K562 (cell line): Measurements from ENCODE around the gene SLC49A3. TPM values are rescaled to one million over a fixed set of nuclear protein-coding genes. Genes with fewer than 3 reads are reported as not detected.

ENCODE experiments used
- CTCFL ChIP-seq: IDR thresholded peaks from 2 replicates; pipeline ENCODE4 v1.6.1; 2011; ENCODE audit warnings: borderline replicate concordance, low read depth, mild to moderate bottlenecking, moderate library complexity, low read length; ENCODE audit not compliant: insufficient read depth, poor library complexity, severe bottlenecking
- E2F6 ChIP-seq, 2 experiments: IDR thresholded peaks; 2 replicates each; pipeline ENCODE4 v1.6.1; 2011; ENCODE audit warnings: borderline replicate concordance in 1 of 2, control low read depth in 1 of 2, low read depth in 1 of 2, low read length in 1 of 2, mild to moderate bottlenecking in 1 of 2, mixed read lengths in 1 of 2, moderate library complexity in 1 of 2; ENCODE audit not compliant: insufficient read depth in 1 of 2, insufficient read length in 1 of 2, poor library complexity in 1 of 2, severe bottlenecking in 1 of 2; ENCODE audit errors: extremely low read depth in 1 of 2
- HIVEP1 ChIP-seq: fragments of 250-450 bp; sonication (Bioruptor Pico); IDR thresholded peaks from 2 replicates; pipeline ENCODE4 v1.4.0; 2020; ENCODE audit warnings: mild to moderate bottlenecking
- HLTF ChIP-seq: fragments of 450-650 bp; IDR thresholded peaks from 2 replicates; pipeline ENCODE4 v1.6.1; 2016
- JUNB ChIP-seq: fragments of 450-650 bp; formaldehyde crosslinking; conservative IDR thresholded peaks from 2 replicates; pipeline ENCODE4 v1.4.0; 2020; ENCODE audit warnings: mild to moderate bottlenecking
- KLF6 ChIP-seq: fragments of 250-450 bp; sonication (Bioruptor Pico); IDR thresholded peaks from 2 replicates; pipeline ENCODE4 v1.4.0; 2020; ENCODE audit warnings: mild to moderate bottlenecking, moderate library complexity, borderline replicate concordance
- NFYB ChIP-seq: IDR thresholded peaks from 2 replicates; pipeline ENCODE4 v1.6.1; 2011; ENCODE audit warnings: mild to moderate bottlenecking, moderate library complexity; ENCODE audit not compliant: insufficient read length; ENCODE audit errors: extremely low read depth
- RBFOX2 ChIP-seq: fragments of 200-400 bp; formaldehyde crosslinking; IDR thresholded peaks from 2 replicates; pipeline ENCODE4 v1.6.1; 2017; ENCODE audit warnings: low read depth, mild to moderate bottlenecking, low read length, moderate library complexity
- RBM22 ChIP-seq: fragments of 200-400 bp; formaldehyde crosslinking; IDR thresholded peaks from 2 replicates; pipeline ENCODE4 v1.6.1; 2018; ENCODE audit warnings: low read length, low read depth; ENCODE audit not compliant: poor library complexity, severe bottlenecking
- RNF2 ChIP-seq: sonication (generic); IDR thresholded peaks from 2 replicates; pipeline ENCODE4 v1.6.1; 2016
- TFAP4 ChIP-seq: sonication (generic); formaldehyde crosslinking; IDR thresholded peaks from 2 replicates; pipeline ENCODE4 v1.8.0; 2022; ENCODE audit warnings: missing genetic modification reagents, mild to moderate bottlenecking, moderate library complexity, borderline replicate concordance
- ZBTB12 ChIP-seq: fragments of 250-450 bp; sonication (Bioruptor Pico); IDR thresholded peaks from 2 replicates; pipeline ENCODE4 v1.4.0; 2020
- ZBTB2 ChIP-seq: fragments of 450-650 bp; IDR thresholded peaks from 2 replicates; pipeline ENCODE4 v1.6.1; 2016; ENCODE audit warnings: antibody characterized with exemption
- ZNF197 ChIP-seq: fragments of 200-800 bp; sonication (Bioruptor generic); IDR thresholded peaks from 2 replicates; pipeline ENCODE4 v1.6.1; 2016; ENCODE audit warnings: low read depth, missing genetic modification characterization, missing compliant biosample characterization
- ZNF699 ChIP-seq: fragments of 250-450 bp; sonication (Bioruptor Pico); IDR thresholded peaks from 2 replicates; pipeline ENCODE4 v1.8.0; 2021; ENCODE audit warnings: mild to moderate bottlenecking, moderate library complexity; ENCODE audit not compliant: insufficient replicate concordance
- polyA plus RNA-seq, 8 experiments: library from polyadenylated mRNA; depleted of rRNA in 4 of 8; stranded (reverse) in 5 of 8; unstranded in 3 of 8; fragments of >200 nt; fragmentation: Nextera tagmentation in 2 of 8; fragmentation: Illumina TruSeq in 1 of 8; extraction: Ambion mirVana in 2 of 8; extraction: Trizol in 1 of 8; gene quantifications; 2 replicates each; pipeline versions ENCODE4 v1.2.1 to v1.2.3, GENCODE V29; 2011 to 2014; ENCODE audit warnings: inconsistent platforms in 1 of 8, missing spikeins in 1 of 8
- total RNA-seq, 7 experiments: library from RNA; depleted of rRNA in 6 of 7; stranded (reverse); fragments of >200 nt in 6 of 7; fragmentation: Illumina TruSeq in 2 of 7; extraction: Trizol in 2 of 7; gene quantifications; 2 replicates each; pipeline versions ENCODE4 v1.2.1 to v1.2.3, GENCODE V29; 2011 to 2021; ENCODE audit warnings: low replicate concordance in 1 of 7

The SLC49A3 gene
- total and polyA plus RNA-seq, 9 of the 15 experiments (the other 6 are each of a cell fraction or from before 2014, with no cell fraction given), result 0.24 to 0.41 TPM; not detected in 7

- TF ChIP-seq ZBTB2 (no peak), CTCFL (peak; percentile 87), ZNF197 (CRISPR knock-in tag) (no peak), HLTF (0 out of 2 replicates have a peak, but pooled peaks have one; percentile 6), TFAP4 (CRISPR knock-in tag) (no peak), RBM22 (no peak), ZBTB12 (CRISPR knock-in tag) (no peak), NFYB (no peak), ZNF699 (no peak), HIVEP1 (CRISPR knock-in tag) (no peak), JUNB (CRISPR knock-in tag) (no peak), RBFOX2 (peak; percentile 50; the same call in 1 of the 2 replicates), KLF6 (CRISPR knock-in tag) (no peak), E2F6 (IDR thresholded peaks at IDR 0.05; ENCODE audit: borderline replicate concordance in 1 of 2, extremely low read depth in 1 of 2, insufficient read depth in 1 of 2, insufficient read length in 1 of 2, low read depth in 1 of 2, low read length in 1 of 2, poor library complexity in 1 of 2, severe bottlenecking in 1 of 2) (peak in 1 of 2 experiments; percentile 71), RNF2 (no peak)
Measured at GRCh38 chr4:646460-646859, 42.5 kb downstream of the SLC49A3 start (continued).
